ENCODE measurements around the gene CCR7. TPM values are rescaled to one million over a fixed set of nuclear protein-coding genes. Genes with fewer than 3 reads are reported as not detected.

CCR7 gene
- polyA plus RNA-seq, 1 of the 3 experiments (the other 2 are of a cell fraction): not detected

DNA sequence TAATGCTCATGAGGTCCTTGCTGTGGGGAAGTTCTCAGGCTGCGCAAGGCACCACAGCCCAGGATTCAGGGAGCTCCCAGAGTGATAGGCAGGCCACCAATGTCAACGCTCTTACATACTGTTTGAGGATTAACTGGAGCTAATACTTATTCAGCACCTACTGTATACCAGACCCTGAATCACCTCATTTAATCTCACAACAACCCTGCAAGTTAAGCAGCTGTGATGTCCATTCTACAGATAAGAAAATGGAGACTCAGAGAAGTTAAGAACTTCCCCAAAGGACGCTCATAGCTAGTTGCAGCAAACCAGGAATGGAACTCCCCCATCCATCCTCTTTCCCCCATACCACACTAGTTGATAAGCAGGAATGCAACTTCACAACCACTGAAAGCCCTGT lies 25.5 kb upstream of the CCR7 start:
- no peak overlapping the region for H3K4me2 ChIP-seq
- WGBS (ENCODE audit: low lambda C conversion rate): 43% methylated on average over 3 of the region's 3 CpGs
- H3K79me2 ChIP-seq (ENCODE audit: insufficient read depth): no peaks in the 10 kb centered on the region
- no peaks in the 10 kb centered on the region for H3K4me1 ChIP-seq (ENCODE audit: control insufficient read depth in 1 of 2, insufficient read depth in 2 of 2, low read depth in 1 of 2, low read length in 1 of 2)
- H3F3A ChIP-seq (replicated peaks; ENCODE audit: insufficient read depth): no peaks in the 10 kb centered on the region
- no peaks in the 10 kb centered on the region for H3K9me2 ChIP-seq
- H3K27ac ChIP-seq (ENCODE audit: low read depth in 2 of 2, low read length in 1 of 2): no peak overlapping the region
- no peaks in the 10 kb centered on the region for H3K36me3 ChIP-seq (replicated peaks in 1 of 2; ENCODE audit: control insufficient read depth in 1 of 2, insufficient read depth in 2 of 2, low read length in 1 of 2)
- ChIA-PET POLR2A (no interaction called here), CTCF (interaction anchor here (0.8 to 1.3 kb wide), 3 partner anchors 10 to 31 kb away, joined by 3 to 8 read pairs (median 4); no protein-coding TSS in a partner anchor)
- DNase-seq: no peak
- H3K4me3 ChIP-seq (ENCODE audit: low read depth in 2 of 2, low read length in 1 of 2): no peak overlapping the region
- H4K20me1 ChIP-seq (ENCODE audit: insufficient read depth): no peaks in the 10 kb centered on the region
- H3K27me3 ChIP-seq (ENCODE audit: insufficient read depth): peaks cover 8% of the 10 kb centered on the region; the same call in 1 of the 2 replicates
- H3K9me3 ChIP-seq: no peaks in the 10 kb centered on the region
- TF ChIP-seq RXRA (IDR thresholded peaks at IDR 0.05; ENCODE audit: borderline replicate concordance, low read depth) (no peak), POLR2AphosphoS5 (IDR thresholded peaks at IDR 0.05; ENCODE audit: low read depth, low read length) (no peak), NRF1 (IDR thresholded peaks at IDR 0.05; ENCODE audit: low read depth, low read length) (no peak), EZH2phosphoT487 (IDR thresholded peaks at IDR 0.05; ENCODE audit: borderline replicate concordance, low read depth) (no peak), FOXM1 (IDR thresholded peaks at IDR 0.05; ENCODE audit: low read depth) (no peak), ELF1 (IDR thresholded peaks at IDR 0.05) (no peak), SMC3 (IDR thresholded peaks at IDR 0.05; ENCODE audit: low read depth, low read length) (no peak), FOXJ3 (CRISPR knock-in tag; IDR thresholded peaks at IDR 0.05) (no peak), FOSL2 (IDR thresholded peaks at IDR 0.05; ENCODE audit: borderline replicate concordance, low read depth) (no peak), MEF2A (IDR thresholded peaks at IDR 0.05; ENCODE audit: borderline replicate concordance, low read depth) (no peak), TEAD4 (IDR thresholded peaks at IDR 0.05; ENCODE audit: borderline replicate concordance, insufficient read depth) (no peak), GATA2 (CRISPR knock-in tag; IDR thresholded peaks at IDR 0.05) (no peak), EP300 (IDR thresholded peaks at IDR 0.05; ENCODE audit: borderline replicate concordance in 1 of 2, low read depth in 1 of 2, low read length in 1 of 2) (no peak)
- TF ChIP-seq, protein P1, sequence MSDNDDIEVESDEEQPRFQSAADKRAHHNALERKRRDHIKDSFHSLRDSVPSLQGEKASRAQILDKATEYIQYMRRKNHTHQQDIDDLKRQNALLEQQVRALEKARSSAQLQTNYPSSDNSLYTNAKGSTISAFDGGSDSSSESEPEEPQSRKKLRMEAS (IDR thresholded peaks at IDR 0.05; ENCODE audit: low read depth): no peak
- TF ChIP-seq, protein P2, sequence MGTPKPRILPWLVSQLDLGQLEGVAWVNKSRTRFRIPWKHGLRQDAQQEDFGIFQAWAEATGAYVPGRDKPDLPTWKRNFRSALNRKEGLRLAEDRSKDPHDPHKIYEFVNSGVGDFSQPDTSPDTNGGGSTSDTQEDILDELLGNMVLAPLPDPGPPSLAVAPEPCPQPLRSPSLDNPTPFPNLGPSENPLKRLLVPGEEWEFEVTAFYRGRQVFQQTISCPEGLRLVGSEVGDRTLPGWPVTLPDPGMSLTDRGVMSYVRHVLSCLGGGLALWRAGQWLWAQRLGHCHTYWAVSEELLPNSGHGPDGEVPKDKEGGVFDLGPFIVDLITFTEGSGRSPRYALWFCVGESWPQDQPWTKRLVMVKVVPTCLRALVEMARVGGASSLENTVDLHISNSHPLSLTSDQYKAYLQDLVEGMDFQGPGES (IDR thresholded peaks at IDR 0.05; ENCODE audit: low read depth, low read length): no peak
- TF ChIP-seq, protein P3, sequence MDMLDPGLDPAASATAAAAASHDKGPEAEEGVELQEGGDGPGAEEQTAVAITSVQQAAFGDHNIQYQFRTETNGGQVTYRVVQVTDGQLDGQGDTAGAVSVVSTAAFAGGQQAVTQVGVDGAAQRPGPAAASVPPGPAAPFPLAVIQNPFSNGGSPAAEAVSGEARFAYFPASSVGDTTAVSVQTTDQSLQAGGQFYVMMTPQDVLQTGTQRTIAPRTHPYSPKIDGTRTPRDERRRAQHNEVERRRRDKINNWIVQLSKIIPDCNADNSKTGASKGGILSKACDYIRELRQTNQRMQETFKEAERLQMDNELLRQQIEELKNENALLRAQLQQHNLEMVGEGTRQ (IDR thresholded peaks at IDR 0.05; ENCODE audit: borderline replicate concordance, low read depth, low read length): no peak
- TF ChIP-seq, protein P4, sequence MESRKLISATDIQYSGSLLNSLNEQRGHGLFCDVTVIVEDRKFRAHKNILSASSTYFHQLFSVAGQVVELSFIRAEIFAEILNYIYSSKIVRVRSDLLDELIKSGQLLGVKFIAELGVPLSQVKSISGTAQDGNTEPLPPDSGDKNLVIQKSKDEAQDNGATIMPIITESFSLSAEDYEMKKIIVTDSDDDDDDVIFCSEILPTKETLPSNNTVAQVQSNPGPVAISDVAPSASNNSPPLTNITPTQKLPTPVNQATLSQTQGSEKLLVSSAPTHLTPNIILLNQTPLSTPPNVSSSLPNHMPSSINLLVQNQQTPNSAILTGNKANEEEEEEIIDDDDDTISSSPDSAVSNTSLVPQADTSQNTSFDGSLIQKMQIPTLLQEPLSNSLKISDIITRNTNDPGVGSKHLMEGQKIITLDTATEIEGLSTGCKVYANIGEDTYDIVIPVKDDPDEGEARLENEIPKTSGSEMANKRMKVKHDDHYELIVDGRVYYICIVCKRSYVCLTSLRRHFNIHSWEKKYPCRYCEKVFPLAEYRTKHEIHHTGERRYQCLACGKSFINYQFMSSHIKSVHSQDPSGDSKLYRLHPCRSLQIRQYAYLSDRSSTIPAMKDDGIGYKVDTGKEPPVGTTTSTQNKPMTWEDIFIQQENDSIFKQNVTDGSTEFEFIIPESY (IDR thresholded peaks at IDR 0.05; ENCODE audit: borderline replicate concordance, low read depth): no peak
- H2AFZ ChIP-seq (ENCODE audit: low read depth): no peak overlapping the region
- H3K9ac ChIP-seq: no peak overlapping the region

Measured in SK-N-SH (cell line).